T-helper 2 cell (primary cell): ENCODE measurements around the gene PRKAR1B.

ENCODE experiments used
- DNase-seq, 5 experiments: peaks; one replicate each; pipeline versions ENCODE4 v3.0.0 to v3.0.0-alpha.2; 2012 to 2022

PRKAR1B gene

DNA sequence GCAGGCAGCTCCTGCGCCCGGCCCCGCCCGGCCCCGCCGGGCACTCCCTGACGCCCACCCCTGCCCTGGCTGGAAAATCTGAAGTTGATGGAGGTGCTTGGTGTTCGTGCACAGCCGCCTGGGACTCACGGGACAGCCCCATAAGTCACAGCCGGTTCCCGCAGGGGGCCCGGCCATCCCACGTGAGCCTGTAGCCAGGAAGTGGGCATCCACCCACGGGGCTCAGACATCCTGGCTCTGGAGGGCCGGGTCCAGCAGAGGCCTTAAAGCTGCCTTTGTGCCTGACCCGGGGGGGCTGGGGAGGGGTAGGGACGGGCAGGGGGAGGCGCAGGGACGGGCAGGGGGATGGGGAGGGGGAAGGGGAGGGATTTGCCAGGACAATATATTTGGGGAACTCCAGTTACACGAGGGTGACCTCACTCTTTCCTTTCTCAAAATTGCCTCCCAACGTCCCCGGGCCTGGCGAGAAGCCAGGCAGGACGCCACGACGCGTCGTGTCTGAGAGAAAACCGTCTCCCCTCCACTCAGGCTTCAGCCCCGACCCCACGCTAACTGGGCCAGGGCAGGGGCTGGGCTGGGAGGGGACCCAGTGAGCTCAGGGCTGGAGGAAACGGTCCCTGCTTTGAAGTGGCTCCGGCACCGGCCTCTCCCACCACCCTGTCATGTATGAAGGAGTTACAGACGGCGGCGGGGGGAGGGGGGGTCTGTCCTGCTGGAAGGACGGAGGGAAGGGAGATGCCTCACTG, 125.3 kb downstream of the PRKAR1B start:
- peak; percentile 50 to 89 (median 85) for DNase-seq

DNA sequence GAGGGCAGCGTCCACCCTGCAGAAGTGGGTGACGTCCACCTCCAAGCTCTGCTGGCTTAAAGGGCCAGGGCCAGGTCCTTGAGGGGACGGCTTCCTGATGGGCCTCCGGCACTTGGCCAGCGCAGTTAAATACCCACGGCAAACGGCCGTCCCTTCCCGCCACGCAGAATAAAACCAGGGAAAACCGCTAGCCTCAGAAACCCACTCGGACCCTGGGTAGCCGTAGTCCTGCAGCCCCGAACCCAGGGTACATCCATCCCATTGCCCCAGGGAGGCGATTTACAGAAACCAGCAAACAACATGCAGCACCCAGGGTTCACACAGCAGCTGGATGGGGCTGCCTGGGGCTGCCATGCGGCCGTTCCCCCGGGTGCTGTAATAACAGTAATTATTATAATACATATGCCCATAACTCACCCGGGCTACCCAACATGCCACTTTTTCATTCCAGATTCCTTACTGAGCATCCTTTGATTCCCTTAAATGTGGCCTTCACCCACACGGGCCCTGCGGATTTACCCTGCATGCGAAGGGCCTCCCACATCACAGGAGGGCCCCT, 126.0 kb downstream of the PRKAR1B start:
- no peak for DNase-seq

DNA sequence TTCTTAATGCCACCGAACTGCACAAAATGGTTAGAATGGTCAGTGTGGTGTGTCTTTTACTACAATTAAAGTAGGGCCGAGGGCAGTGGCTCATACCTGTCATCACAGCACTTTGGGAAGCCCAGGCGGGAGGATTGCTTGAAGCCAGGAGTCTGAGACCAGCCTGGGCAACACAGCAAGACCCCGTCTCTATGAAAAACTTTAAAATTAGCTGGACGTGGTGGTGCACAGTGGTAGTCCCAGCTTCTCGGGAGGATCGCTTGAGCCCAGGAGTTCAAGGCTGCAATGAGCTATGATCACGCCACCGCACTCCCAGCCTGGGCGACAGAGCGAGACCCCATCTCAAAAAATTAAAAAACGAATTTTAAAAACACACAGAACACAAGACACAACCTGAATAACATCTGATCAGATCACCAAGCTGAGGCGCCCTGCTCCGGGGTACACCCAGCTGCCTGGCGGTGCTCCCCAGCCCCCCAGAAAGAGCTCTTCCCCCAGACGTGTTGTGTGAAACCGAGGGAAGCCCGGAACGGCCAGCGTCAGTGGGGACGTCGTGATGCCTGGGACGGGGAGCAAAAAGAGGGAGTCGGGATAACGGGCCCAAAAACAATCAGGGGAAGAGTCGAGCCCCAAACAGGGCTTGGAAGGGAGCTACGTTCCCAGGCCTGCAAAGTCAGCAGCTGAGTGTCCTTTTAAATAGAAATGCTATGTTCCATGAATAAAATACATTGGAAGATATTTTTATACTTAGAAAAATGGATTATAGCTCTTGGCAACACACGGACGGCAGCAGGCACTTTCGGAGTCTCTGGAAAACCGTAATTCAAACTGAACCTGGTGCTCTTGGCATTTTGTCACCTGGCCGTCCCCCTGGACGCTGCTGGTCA, 126.7 kb downstream of the PRKAR1B start:
- no peak for DNase-seq

DNA sequence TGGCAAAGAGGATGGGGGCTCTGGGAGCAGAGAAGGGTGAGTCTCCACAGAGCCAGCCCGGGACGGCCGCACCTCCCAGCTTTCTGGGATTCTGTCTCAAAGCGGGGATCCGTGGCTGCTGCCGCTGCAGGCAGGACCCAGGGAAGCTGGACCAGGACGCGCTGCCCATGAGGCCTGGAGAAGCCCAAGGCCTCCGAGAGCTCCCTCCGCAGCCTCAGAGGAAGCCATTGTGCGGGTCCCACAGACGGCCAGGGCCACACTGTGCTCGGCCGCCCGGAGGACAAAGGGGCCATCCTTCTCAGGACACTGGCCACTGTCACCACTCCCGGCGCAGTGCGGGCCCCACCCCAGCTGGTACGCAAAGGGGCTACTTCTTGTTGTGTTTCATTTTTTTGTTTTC, 128.2 kb downstream of the PRKAR1B start:
- no peak for DNase-seq

DNA sequence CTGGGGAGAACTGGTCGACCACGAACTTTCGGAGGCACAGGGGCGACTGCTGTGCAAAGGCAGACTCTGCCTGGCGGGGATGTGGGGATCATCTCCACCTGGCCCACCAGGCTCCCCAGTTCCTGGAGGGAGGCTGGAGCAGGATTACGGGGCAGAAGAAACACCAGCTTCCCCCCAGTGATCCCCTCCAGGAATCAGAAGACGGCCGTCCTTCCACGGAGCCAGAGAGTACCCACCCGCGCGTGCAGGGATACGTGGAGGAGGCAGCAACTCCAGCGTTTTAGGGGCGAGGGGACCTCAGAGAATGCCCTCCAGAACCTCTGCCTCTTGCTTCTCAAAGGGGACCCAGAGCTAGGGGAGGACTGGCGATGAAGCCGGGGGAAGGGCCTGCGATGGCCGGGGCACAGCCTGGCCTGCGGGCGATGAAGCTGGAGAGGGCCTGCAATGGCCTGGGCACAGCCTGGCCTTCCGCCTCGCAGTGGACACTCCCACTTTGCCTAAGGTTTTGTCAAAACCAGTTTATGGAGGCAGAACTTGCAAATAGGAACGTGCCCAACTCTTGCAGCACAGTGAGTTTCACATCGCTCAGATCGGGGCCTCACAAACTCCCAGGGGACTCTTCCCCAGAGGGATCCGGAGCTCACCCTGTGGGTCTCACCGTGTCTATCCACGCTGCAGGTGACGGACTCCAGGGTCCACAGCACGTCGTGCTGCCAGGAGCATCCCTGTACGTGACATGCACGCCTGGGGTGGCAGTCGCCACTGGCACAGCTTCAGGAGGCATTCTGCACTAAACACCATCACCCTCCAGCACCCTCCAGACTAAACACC, 129.5 kb downstream of the PRKAR1B start:
- no peak for DNase-seq

DNA sequence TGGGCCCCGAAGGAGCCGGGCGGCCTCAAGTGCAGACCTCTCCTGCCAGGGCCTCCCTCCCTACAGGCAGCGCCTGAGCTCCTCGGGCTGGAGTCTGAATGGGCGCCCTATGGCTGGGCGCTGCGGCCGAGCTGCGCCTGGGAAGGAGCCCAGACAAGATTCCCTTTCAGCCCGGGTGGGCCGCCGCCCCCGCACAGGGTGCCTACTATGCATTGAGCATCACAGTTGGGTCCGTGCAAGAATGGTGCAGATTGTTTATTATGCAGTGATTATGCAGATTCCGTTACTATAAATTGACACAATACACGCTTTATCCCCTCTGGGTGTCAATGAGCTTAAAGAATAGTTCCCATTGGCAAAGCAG, 130.3 kb downstream of the PRKAR1B start:
- no peak for DNase-seq

DNA sequence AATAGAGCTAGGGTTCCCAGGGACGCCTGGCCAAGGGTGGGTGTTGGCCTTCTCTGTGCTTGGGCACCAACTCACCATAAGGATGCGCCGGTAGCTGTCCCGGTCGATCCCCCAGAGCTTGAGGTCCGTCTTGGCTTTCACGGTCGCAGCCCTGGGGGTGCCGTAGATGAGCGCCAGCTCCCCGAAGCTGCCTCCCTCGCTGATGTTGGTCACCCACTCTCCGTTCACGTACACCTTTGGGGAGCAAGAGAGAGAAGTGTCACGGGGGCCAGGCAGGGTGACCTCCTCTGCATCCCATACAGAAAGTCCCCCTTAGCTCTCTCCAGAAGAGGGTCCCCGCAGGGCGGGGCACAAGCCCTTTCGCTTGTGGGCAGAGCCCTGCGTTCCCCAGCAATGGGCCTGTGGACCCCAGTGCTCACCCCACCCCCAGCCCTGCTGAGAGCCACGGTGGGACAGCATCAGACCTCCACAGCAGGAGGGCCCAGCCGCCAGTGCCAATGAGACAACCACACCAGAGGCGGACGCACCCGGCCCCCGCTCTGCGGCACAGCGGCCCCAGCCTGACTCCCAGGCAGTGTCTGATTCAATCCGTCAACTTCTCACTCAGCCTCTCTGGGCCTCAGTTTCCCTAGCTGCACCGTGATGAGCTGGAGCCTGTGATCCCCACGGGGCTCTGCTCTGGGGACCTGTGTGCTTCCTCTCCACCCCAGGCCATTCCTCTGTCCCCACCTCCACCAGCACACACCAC, 130.8 kb downstream of the PRKAR1B start:
- no peak for DNase-seq

DNA sequence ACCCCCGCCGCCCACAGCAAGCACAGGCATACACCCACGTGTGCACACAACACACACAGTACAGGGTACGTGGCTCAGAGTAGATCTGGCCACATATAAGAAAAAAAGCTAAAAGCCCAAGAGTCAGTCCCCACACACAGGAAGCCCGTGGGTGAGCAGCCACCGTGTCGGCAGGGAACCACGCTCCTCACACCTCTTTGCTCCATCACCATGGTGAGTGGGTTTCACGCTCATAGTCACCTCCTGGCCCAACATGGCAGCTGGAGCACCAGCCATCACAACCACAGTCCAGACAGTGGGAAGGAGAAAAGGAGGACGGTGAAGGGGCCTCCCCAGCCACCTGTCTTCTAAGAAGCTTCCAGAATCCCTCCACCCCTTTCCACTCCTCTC, 131.5 kb downstream of the PRKAR1B start:
- peak in 2 of 5 experiments; percentile 33 to 64 for DNase-seq

DNA sequence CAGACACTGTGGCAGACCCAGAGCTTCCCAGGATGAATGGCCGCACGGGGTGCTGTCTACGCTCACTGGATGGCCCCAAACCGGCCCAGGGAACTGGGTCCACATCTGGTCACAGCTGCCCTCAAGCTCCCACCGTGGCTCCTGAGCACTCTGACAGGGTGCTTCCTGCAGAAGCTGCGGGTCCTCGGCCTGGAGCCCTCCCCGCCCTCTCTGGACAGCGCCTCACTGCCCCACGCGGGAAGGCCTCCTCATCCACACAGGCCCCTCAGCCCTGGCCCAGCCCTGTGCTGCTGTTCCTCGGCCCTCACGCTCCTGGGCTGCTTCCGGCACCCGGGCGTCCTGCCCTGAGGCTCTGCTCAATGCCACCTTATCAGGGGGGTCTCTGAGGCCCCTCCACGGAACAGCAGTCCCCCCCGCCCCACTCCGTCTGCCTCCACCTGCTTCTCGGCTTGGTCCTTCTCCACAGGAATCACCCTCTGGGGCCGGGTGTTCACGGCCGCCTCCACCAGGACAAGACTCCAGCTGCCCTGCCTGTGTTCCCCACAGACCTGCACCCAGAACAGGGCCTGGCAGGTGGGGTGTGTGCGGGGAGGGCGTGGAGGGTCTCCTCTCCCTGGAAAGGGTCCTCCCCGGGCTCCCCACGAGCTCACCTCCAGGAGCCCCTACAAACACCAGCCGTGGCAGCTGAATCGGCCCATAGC, 132.0 kb downstream of the PRKAR1B start:
- DNase-seq: no peak

DNA sequence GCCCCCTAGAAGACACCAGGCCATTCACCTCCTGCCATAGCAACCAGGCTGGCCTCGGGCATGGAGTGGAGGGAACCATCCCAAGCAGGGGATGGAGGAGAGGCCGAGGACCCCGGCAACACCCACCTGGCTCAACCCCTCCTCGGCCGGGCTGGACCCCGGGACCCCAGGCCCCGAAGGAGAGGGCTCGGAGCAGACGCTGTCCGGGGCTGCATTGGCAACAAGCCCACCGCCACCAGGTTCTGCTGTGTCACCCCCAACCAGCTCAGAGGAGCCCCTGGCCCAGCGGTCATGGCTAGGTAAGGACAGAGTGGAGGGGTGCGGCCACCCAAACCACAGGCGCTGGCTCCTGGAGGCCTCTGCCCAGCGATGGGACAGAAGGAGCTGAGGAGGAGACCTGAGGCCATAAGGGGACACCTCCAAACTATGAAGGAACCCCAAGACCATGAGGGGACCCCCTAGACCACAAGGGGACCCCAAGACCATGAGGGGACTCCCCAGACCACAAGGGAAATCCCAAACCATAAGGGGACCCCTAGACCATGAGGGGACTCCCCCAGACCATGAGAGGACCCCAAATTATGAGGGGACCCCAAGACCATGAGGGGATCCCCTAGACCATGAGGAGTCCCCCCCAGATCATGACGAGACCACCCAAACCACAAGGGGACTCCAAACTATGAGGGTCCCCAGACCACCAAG, 132.7 kb downstream of the PRKAR1B start:
- no peak for DNase-seq

DNA sequence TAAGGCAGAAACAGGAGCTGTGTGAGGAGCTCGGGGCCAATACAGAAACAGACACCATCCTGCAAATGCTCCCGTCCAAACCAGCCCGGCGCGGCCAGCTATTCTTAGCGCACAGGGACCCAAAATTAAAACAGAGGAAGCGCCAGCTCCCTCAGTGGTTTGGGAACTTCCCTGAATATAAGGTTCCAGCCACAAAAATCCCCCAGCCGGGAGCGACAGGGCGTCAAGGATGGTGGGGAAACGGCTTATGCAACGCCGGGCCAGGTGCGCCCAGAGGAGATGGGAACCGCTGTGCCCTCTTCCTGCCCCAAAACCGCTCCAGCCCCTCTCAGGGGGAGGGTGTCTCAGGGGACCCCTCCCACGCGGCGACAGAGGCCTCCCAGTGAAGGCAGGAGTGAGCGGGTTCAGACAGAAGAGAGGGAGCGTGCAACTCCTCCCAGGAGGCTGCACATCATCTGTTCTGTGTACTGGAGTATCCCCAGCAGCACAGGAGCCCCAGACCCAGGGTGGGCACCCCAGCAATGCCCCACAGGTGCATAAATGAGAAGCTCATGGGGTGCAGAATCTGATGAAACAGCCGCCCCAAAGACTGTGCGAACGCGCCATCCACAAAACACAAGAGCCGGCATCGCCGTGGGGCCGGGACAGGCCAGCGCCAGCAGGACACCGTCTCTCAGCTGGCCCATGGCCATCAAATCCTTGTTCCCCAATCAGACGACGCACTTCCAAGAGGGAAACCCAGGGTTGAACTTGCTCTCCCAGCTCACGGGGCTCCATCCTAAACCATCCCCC, 133.6 kb downstream of the PRKAR1B start:
- no peak for DNase-seq

DNA sequence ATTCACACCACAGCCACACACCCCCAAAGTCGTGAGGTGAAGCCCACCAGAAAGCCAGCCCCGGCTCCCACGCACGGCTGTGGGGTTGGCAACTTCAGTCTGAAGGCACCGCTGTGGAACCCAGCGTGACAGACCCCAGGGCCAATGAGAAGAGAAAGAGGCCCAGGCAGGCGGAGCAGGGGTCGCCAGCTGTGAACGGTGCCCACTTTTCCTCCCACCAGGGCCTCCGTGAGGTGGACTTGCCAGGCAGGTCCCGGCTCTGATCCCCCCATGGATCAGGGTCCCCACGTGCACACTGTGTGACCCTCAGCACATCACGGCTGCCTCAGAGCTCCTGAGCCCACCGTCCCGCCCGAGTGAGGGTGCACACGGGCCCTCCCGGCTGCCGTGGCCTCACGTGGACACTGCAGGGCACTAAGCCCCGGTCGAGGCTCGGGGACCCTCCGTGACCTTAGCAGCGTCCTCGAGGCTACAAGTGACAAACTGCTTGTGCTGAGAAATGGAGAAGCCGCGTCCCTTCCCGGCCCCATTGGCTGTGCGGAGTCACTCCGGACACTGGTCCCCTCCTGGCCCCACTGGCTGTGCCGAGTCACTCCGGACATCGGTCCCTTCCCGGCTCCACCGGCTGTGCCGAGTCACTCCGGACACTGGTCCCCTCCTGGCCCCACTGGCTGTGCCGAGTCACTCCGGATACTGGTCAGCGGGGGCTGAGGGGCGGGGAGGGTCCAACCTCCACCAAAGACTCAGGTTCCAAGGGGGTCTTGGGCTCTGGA, 135.0 kb downstream of the PRKAR1B start:
- DNase-seq: no peak

DNA sequence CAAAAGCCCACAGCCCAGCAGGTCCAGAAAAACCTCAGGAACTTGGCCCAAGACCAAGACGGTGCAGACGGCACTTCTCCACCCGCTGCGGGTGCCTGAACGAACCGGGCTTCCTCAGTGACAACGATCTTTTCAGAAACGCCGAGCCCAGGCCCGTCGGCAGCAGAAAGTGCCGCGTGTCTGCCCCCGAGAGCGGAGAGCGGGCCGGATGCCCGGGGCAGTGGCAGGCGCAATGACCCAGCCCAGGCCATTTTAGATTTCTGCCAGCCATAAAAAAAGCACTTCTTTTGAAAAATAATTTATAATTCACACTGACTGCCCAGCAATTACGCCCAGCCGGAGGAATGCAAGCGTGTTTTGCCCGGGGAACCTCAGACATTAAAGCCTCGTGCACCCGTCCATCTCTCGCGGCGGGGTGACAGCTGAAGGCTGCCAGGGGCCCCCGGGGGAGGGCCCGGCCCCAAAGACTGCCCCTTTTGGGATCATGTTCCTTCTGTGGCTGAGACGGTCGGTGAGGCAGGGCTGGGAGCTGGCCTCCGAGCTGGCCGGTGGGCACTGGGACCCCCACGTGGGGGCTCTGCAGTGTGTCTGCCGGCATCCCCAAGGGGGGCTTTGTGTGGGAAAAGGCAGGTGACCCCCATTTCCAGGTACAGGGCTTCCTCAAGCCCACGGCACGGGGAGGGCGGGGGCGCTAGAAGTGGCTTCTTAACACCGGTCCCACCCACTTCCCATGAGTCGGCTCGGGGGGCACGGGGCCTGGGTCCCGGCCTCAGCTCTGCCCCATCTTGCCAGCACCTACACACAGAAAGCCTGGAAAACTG, 136.1 kb downstream of the PRKAR1B start:
- no peak for DNase-seq

DNA sequence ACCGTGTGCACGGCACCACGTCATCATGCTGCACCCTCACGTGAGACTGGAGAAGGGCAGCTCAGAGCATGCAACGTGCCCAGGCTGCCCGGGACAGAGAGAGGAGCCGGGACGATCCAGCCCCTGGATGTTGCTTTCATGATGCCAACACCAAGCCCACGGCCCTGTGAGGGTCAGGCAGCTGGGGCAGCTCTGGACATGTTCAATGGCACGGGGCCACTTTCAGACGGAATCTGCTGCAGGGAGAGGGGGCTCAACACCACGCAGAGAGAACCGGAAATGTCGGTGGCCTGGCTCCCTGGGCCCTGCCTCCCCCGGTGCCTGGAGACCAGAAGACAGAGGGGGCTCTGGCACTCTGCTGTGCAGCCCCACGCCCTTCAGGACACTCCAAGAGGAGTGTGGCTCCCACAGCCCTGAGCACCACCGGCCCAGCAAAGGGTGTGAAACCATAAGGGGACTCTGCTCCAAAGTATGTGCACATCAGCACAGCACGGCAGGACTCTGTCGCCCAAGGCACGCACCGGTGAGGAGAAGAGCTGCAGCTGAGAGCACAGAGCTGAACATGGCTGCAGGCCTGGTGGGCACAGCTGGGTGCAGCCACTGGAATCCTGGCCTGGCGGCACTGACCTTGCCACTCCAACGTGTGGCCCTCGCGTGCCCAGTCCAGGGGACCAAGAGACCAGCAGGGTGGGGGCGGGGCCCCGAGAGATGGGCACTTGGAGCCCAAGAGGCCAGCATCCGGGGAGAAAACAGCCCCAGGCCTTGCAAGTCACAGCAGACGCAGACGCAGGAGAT, 137.1 kb downstream of the PRKAR1B start:
- no peak for DNase-seq

DNA sequence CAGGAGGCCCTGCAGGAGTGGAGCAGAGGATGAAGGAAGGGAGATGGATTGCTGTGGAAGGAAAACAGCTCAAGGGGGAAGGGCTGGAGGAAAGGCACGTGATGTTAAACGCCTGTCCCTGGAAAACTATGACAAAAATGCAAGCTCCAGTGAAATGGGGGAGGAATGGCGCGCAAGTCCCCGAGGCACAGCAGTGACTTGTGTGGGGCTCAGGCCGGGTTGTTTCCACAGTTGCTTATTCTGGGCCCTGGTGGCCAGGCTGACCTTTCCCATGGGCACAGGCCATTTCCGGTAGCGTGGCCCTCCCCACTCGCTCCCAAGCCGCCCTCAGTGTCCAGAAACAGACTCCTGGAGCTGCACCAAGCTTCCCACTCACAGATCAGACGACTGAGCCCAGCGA, 139.3 kb downstream of the PRKAR1B start:
- no peak for DNase-seq

DNA sequence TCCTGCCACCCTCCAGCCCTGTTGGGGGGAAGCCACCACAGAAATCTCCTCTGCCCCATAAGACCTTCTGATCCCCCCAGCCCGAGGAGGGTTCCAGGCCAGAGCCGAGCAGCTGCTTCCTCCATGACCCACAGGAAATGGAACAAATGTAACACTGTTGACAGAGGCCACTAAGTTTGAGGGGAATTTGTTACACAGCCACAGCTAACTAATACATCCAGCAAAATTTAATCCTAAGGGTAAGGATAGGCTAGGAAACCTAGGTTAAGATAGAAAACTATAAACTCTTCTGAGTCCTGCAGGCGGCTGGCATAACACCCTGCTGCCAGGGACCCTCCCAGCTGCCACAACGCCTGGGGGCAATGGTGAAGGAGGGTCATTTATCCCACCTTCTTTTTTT, 140.6 kb downstream of the PRKAR1B start:
- DNase-seq: no peak

DNA sequence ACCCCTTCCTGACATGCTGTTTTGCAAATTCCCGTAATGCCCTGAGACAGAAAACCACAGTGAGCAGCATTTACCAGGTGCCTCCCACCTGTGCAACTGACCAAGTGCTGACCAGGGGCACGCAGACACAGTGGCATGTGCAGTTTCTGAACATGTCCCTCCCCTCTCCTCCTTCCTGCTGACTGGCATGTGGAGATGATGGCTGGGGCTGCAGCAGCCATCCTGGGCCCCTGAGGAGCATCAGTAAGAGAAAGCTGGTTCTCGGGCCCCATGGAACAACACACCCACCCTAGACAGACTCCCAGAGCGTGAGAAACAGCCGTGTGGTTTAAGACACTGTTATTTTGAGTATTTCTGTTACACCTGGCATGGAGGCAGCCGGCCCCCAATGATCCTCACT, 141.2 kb downstream of the PRKAR1B start:
- DNase-seq: no peak
